Suppressor macrophage treated with lipopolysaccharide for 1 hour (primary cell): ENCODE measurements around the gene ETV4.

Experiments
- DNase-seq, 3 donors: peaks; one replicate each; pipeline ENCODE4 v3.0.0-alpha.2; 2020 to 2022

The ETV4 gene

GRCh38 chr17:43572368-43572980 is 26.3 kb upstream of the ETV4 start:
- DNase-seq, result no peak

GRCh38 chr17:43570518-43570928 is 24.4 kb upstream of the ETV4 start:
- DNase-seq, result no peak

GRCh38 chr17:43568506-43569082 is 22.5 kb upstream of the ETV4 start:
- no peak for DNase-seq

- no peak for DNase-seq
Observed at GRCh38 chr17:43563600-43564594, 17.8 kb upstream of the ETV4 start.

GRCh38 chr17:43562679-43563599 is 16.8 kb upstream of the ETV4 start:
- no peak for DNase-seq

GRCh38 chr17:43560461-43561427 is 14.6 kb upstream of the ETV4 start:
- no peak for DNase-seq

- DNase-seq, result no peak
Observed at GRCh38 chr17:43559161-43559816, 13.1 kb upstream of the ETV4 start.

GRCh38 chr17:43558805-43559160 is 12.6 kb upstream of the ETV4 start:
- no peak for DNase-seq

- DNase-seq, result peak; percentile 71 to 82 (median 77)
Observed at GRCh38 chr17:43556292-43556691, 10.2 kb upstream of the ETV4 start.

- no peak for DNase-seq
Observed at GRCh38 chr17:43554857-43555256, 8.7 kb upstream of the ETV4 start.

- DNase-seq, result no peak
Observed at GRCh38 chr17:43553573-43553972, 7.4 kb upstream of the ETV4 start.

- no peak for DNase-seq
Observed at GRCh38 chr17:43552229-43552837, 6.2 kb upstream of the ETV4 start.

- peak in 2 of 3 donors; percentile 26 to 36 for DNase-seq
Observed at GRCh38 chr17:43550754-43551153, 4.6 kb upstream of the ETV4 start.

- DNase-seq, result no peak
Observed at GRCh38 chr17:43549496-43549895, 3.4 kb upstream of the ETV4 start.

- DNase-seq, result no peak
Observed at GRCh38 chr17:43548689-43549379, 2.7 kb upstream of the ETV4 start.

- no peak for DNase-seq
Observed at GRCh38 chr17:43547659-43548256, 1.6 kb upstream of the ETV4 start.

- peak in 1 of 3 donors; percentile 23 for DNase-seq
Observed at GRCh38 chr17:43547189-43547550, 1.0 kb upstream of the ETV4 start.

GRCh38 chr17:43545383-43545632 is 832 bp downstream of the ETV4 start:
- no peak for DNase-seq

GRCh38 chr17:43543771-43544575 is 2.2 kb downstream of the ETV4 start:
- DNase-seq, result no peak
